Astrocyte of the cerebellum (primary cell): ENCODE results near the gene BTRC.
"Not testable (repeated sequence)": the region's sequence is repeated elsewhere in the genome, so short reads cannot be mapped to it uniquely, and the experiment has no call there.

Source experiments
- DNase-seq: peaks from one replicate; pipeline ENCODE4 v3.0.0-alpha.2; 2011; ENCODE audit warnings: low read depth
- H3K4me3 ChIP-seq: 2 replicates; pipeline ENCODE4 v1.5.1; 2011; ENCODE audit warnings: mild to moderate bottlenecking, low read depth, low read length, moderate library complexity
- in situ Hi-C: cut with HindIII; loops from 2 replicates; pipeline ENCODE4 v1.10.0; 2017; ENCODE audit warnings: low sequenced_read_pairs
- TF ChIP-seq, protein P1 (sequence below): IDR thresholded peaks from 2 replicates; pipeline ENCODE4 v1.5.1; 2012; ENCODE audit warnings: low read length, low read depth, moderate library complexity, mild to moderate bottlenecking; ENCODE audit errors: missing control alignments

BTRC gene

GRCh38 chr10:101585841-101586240 is 231.9 kb downstream of the BTRC start:
- in situ Hi-C loops, result no loop called here
- no peak for DNase-seq
- TF ChIP-seq, protein P1, sequence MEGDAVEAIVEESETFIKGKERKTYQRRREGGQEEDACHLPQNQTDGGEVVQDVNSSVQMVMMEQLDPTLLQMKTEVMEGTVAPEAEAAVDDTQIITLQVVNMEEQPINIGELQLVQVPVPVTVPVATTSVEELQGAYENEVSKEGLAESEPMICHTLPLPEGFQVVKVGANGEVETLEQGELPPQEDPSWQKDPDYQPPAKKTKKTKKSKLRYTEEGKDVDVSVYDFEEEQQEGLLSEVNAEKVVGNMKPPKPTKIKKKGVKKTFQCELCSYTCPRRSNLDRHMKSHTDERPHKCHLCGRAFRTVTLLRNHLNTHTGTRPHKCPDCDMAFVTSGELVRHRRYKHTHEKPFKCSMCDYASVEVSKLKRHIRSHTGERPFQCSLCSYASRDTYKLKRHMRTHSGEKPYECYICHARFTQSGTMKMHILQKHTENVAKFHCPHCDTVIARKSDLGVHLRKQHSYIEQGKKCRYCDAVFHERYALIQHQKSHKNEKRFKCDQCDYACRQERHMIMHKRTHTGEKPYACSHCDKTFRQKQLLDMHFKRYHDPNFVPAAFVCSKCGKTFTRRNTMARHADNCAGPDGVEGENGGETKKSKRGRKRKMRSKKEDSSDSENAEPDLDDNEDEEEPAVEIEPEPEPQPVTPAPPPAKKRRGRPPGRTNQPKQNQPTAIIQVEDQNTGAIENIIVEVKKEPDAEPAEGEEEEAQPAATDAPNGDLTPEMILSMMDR, result no peak
- H3K4me3 ChIP-seq, result no peak overlapping the region

GRCh38 chr10:101587725-101588653 is 234.0 kb downstream of the BTRC start, which contains the start of the genes DPCD and POLL:
Gene DPCD, plus strand, starts transcription at chr10:101588321. Its CDS starts 16 bp downstream, at chr10:101588337.
Gene POLL, minus strand, starts transcription at chr10:101588257. Its CDS starts 897 bp downstream, at chr10:101587360.
- H3K4me3 ChIP-seq, result peak within 1 kb of the TSS; percentile 97
- in situ Hi-C loops, result no loop called here
- peak; percentile 88 for DNase-seq
- TF ChIP-seq, protein P1, result no peak

DNA sequence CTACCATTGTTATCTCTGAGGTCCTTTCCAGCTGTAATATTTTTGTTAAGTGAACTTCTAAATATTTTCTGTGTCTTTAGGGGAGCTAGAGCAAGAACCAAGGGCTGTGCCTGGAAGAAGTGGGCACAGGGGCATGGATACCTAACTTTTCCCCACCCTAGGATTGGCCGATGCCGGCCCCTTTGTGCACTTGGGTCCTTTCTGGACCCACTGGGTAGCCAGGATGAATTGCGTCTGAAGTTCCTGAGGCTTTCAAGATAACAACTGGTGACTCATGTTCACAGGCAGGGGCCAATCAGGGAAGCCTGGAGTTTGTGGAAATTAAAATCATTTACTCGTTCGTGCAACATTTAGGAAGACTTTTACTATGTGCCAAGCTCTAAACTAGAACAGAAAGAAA is 234.9 kb downstream of the BTRC start:
- DNase-seq, result no peak
- TF ChIP-seq, protein P1, result no peak
- in situ Hi-C loops, result no loop called here
- H3K4me3 ChIP-seq, result peak overlapping the region; percentile 97

GRCh38 chr10:101593331-101593730 is 239.4 kb downstream of the BTRC start:
- in situ Hi-C loops, DNase-seq, H3K4me3 ChIP-seq: not testable (repeated sequence)

- no peak overlapping the region for H3K4me3 ChIP-seq
Observed at GRCh38 chr10:101595591-101596433, 241.8 kb downstream of the BTRC start.

DNA sequence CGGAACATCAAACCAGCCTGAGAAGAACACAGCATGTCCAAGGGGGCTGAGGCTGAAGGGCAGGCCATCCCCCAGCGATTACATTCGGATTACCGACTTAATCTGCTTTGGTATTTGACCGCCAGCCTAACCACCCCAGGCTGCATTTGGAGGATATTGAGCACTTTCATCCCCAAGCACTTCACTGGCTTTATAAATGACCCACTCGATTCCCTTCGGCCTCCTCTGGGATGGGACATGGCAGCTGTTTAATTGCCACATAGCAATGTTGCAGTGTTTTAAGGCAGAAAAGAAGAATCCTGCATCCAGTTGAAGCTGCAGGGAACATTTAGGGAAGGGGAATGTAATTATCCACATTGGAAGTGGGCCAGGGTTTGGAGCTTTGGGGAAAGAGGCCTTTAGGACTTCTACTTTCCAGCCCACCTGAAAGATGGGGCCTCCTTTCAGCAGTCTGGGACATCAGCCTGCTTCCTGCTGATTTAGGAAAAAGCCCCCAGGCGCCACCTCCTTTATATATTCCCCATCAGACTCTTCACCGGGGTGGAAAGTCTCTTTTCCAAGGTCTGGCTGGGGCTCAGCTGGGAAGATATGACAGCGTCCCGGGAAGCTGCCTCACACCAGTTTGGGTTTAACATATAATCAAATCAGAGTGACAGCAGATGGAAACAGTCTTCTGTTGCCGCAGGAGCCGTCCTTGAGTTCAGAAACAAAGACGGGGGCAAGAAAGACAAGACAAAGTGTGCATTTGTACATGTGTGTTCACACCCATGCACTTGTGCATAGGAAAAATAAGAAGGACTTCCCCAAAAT is 243.3 kb downstream of the BTRC start:
- in situ Hi-C loops, result no loop called here
- H3K4me3 ChIP-seq, result no peak overlapping the region
- TF ChIP-seq, protein P1, result no peak
- DNase-seq, result no peak

More at GRCh38 chr10:101595591-101596433, 241.8 kb downstream of the BTRC start:
- TF ChIP-seq, protein P1, result no peak
- in situ Hi-C loops, result no loop called here
- DNase-seq, result no peak
